Heart right ventricle (tissue), 16 donors: ENCODE results near the gene LMX1B. TPM values are rescaled to one million over a fixed set of nuclear protein-coding genes. Genes with fewer than 3 reads are reported as not detected.
A peak's percentile ranks its signal among the peaks of the same experiment; 100 is the strongest.

Source experiments
- ATAC-seq, 8 donors: fragments of 200-7000 bp; cut with Tn5 transposase; one replicate each; pipeline ENCODE4 v1.9.1; 2020; ENCODE audit warnings: mild to moderate bottlenecking in 8 of 8, moderate library complexity in 8 of 8, moderate number of reproducible peaks in 1 of 8
- DNase-seq, 2 donors: peaks; one replicate each; pipeline ENCODE4 v3.0.0-alpha.2; 2020
- H3K27ac ChIP-seq, 10 donors: fragments of 200-600 bp; sonication (generic) in 2 of 10; one replicate each; pipeline versions ENCODE4 v1.5.0 to v1.8.0; 2020 to 2022; ENCODE audit warnings: mild to moderate bottlenecking in 3 of 10
- H3K27me3 ChIP-seq, 7 donors: fragments of 200-600 bp; one replicate each; pipeline ENCODE4 v1.8.0; 2021 to 2022; ENCODE audit warnings: mild to moderate bottlenecking in 2 of 7
- H3K36me3 ChIP-seq, 9 donors: fragments of 200-600 bp; sonication (generic) in 1 of 9; one replicate each; pipeline versions ENCODE4 v1.5.0 to v1.8.0; 2020 to 2022; ENCODE audit warnings: mild to moderate bottlenecking in 2 of 9
- H3K4me1 ChIP-seq, 9 donors: fragments of 200-600 bp; sonication (generic) in 1 of 9; one replicate each; pipeline versions ENCODE4 v1.5.0 to v1.8.0; 2020 to 2022; ENCODE audit warnings: mild to moderate bottlenecking in 4 of 9
- H3K4me3 ChIP-seq, 10 donors: fragments of 200-600 bp; sonication (generic) in 2 of 10; one replicate each; pipeline versions ENCODE4 v1.5.0 to v1.8.0; 2020 to 2022; ENCODE audit warnings: mild to moderate bottlenecking in 7 of 10, moderate library complexity in 2 of 10
- H3K9me3 ChIP-seq, 11 donors: fragments of 200-600 bp in 10 of 11; sonication (generic) in 2 of 11; one replicate each; pipeline versions ENCODE4 v1.5.0 to v1.8.0; 2013 to 2022; ENCODE audit warnings: mild to moderate bottlenecking in 2 of 11, control low read depth in 1 of 11, moderate library complexity in 1 of 11
- WGBS, 2 donors: extraction: QIAGEN DNeasy Blood & Tissue Kit; methylation state at CpG; one replicate each; pipeline ENCODE4 v1.1.7; 2013; ENCODE audit warnings: inconsistent platforms in 1 of 2; 5-methylcytosine and 5-hydroxymethylcytosine counted together
- intact Hi-C, 10 donors: fragments of 100-400 bp; cut with DNase I; formaldehyde crosslinking; loops; one replicate each; pipeline versions ENCODE4 v1.11.1 to v1.14.2; 2022
- polyA plus RNA-seq, 2 donors: library from polyadenylated mRNA; stranded (reverse); fragments of 200-250 nt; gene quantifications; one replicate each; pipeline ENCODE4 v1.2.3, GENCODE V29; 2013
- total RNA-seq, 10 donors: library from RNA; stranded (reverse); fragmentation: NEBNext Ultra II Directional in 3 of 10; extraction: Animal tissue kit (Norgen Biotek cat#: 25700) in 3 of 10; gene quantifications; one replicate each; pipeline versions ENCODE4 v1.2.1 to v1.2.4, GENCODE V29; 2021 to 2023
- TF ChIP-seq, protein P1 (sequence below), 9 donors: fragments of 200-600 bp; sonication (generic) in 2 of 9; IDR thresholded peaks; one replicate each; pipeline versions ENCODE4 v1.5.0 to v1.8.0; 2021 to 2022; ENCODE audit warnings: antibody characterized with exemption in 9 of 9, mild to moderate bottlenecking in 5 of 9, moderate library complexity in 1 of 9
- donor health status: Arrhythmogenic right ventricular cardiomyopathy.
- donor health status: ischemic (EF 13 %, LVEDD 7.1; RV severe dilation, severe dysfunction).
- donor health status: healthy with polysubstance abuse.
- donor health status: DM: no; HTN: yes; CAD: no.
- donor health status: DM: no; HTN: no; CAD: no.
- donor health status: ischemic (EF 25% LVEDD 6.9; RV normal size, moderate dysfunction).
- donor health status: ischemic (EF 25% LVEDD 5.7; RV mildly dilated, moderate dysfunction).
- donor health status: healthy.
- donor health status: DM: yes; HTN: yes; CAD: no.
- donor health status: Ischemic cardiomyopathy.
- donor health status: ischemic (EF 35%, LVEDD 5.7; RV mildly dilated, moderate dysfunction).
- donor health status: nonischemic (EF 11% LVEDD 7.7; RV severe dilation, severe dysfunction).
- donor health status: DM: yes; HTN: yes; CAD: no.
- donor health status: PGD.
- donor health status: ischemic (EF 29% LVEDD 5.4; RV normal size, mild dysfunction).
- donor health status: nonischemic (EF 23%, LVEDD 6.1; RV moderate dilation, normal function).

The LMX1B gene
- total and polyA plus RNA-seq, 12 donors: 0.25 to 0.97 (median 0.37) TPM

- H3K4me1 ChIP-seq: peaks cover 0 to 12% (median 5%) of the 10 kb centered on the region in 9 donors
- WGBS, 2 donors: 37% methylated on average over 24 of the region's 24 CpGs
- no peaks in the 10 kb centered on the region for H3K36me3 ChIP-seq
- TF ChIP-seq, protein P1, sequence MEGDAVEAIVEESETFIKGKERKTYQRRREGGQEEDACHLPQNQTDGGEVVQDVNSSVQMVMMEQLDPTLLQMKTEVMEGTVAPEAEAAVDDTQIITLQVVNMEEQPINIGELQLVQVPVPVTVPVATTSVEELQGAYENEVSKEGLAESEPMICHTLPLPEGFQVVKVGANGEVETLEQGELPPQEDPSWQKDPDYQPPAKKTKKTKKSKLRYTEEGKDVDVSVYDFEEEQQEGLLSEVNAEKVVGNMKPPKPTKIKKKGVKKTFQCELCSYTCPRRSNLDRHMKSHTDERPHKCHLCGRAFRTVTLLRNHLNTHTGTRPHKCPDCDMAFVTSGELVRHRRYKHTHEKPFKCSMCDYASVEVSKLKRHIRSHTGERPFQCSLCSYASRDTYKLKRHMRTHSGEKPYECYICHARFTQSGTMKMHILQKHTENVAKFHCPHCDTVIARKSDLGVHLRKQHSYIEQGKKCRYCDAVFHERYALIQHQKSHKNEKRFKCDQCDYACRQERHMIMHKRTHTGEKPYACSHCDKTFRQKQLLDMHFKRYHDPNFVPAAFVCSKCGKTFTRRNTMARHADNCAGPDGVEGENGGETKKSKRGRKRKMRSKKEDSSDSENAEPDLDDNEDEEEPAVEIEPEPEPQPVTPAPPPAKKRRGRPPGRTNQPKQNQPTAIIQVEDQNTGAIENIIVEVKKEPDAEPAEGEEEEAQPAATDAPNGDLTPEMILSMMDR (IDR thresholded peaks at IDR 0.05): no peak
- H3K9me3 ChIP-seq: no peaks in the 10 kb centered on the region
- ATAC-seq (no peak), DNase-seq (no peak)
- H3K27ac ChIP-seq: no peak overlapping the region
- intact Hi-C loops: loop anchor here in 2 of 10 donors (5.0 to 10.0 kb wide), 2 partner anchors 70 to 167 kb away; partner anchors contain the start of gene LMX1B (in 1 of the 2)
- peak overlapping the region in 1 of 10 donors; percentile 27 for H3K4me3 ChIP-seq
- peaks cover 0 to 98% (median 85%) of the 10 kb centered on the region in 7 donors for H3K27me3 ChIP-seq
Measured at GRCh38 chr9:126682113-126682810, 68.5 kb downstream of the LMX1B start.

- no peaks in the 10 kb centered on the region for H3K9me3 ChIP-seq
- peak in 1 of 2 donors; percentile 25 for DNase-seq
- H3K4me3 ChIP-seq: peak overlapping the region in 4 of 10 donors; percentile 3 to 28 (median 21)
- WGBS, 2 donors: 2 to 4% methylated on average over 46 to 69 of the region's 69 CpGs
- intact Hi-C loops: loop anchor here in 2 of 10 donors (5.0 to 10.0 kb wide), 2 partner anchors 71 to 168 kb away; partner anchors contain the start of gene LMX1B (in 1 of the 2)
- peak in 6 of 8 donors; percentile 43 to 71 (median 48) for ATAC-seq
- H3K27ac ChIP-seq: no peak overlapping the region
- no peaks in the 10 kb centered on the region for H3K36me3 ChIP-seq
- peaks cover 0 to 12% (median 5%) of the 10 kb centered on the region in 9 donors for H3K4me1 ChIP-seq
- H3K27me3 ChIP-seq: peaks cover 0 to 98% (median 85%) of the 10 kb centered on the region in 7 donors
- TF ChIP-seq, protein P1 (IDR thresholded peaks at IDR 0.05): no peak
Measured at GRCh38 chr9:126682928-126683697, 69.4 kb downstream of the LMX1B start.

DNA sequence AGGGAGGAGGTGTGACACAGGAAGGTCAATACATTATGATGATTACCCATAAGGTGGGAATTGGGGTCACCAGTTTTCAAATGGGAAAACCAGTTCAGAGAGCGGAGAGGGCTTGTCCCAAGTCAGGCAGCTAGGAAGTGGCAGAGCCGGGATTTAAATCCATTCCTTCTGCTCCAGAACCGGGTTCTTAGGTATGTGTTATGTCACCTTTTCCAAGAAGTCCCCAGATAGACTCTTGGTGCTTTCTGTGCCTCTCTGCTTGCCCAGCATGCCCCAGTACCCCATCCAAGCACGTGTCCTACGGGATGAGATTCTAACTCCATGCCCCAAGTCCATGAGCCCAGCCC, 69.9 kb downstream of the LMX1B start:
- ATAC-seq: no peak
- Histone ChIP-seq H3K27ac (no peak overlapping the region), H3K9me3 (no peaks in the 10 kb centered on the region), H3K4me3 (no peak overlapping the region), H3K36me3 (no peaks in the 10 kb centered on the region), H3K27me3 (peaks cover 0 to 98% (median 87%) of the 10 kb centered on the region in 7 donors), H3K4me1 (peaks cover 0 to 12% (median 5%) of the 10 kb centered on the region in 9 donors)
- TF ChIP-seq, protein P1 (IDR thresholded peaks at IDR 0.05): no peak
- 58 to 62% methylated on average over 5 of the region's 5 CpGs for WGBS, 2 donors
- intact Hi-C loops: loop anchor here in 2 of 10 donors (5.0 to 10.0 kb wide), 2 partner anchors 71 to 169 kb away; partner anchors contain the start of gene LMX1B (in 1 of the 2)
- no peak for DNase-seq

- Histone ChIP-seq H3K9me3 (no peaks in the 10 kb centered on the region), H3K27ac (no peak overlapping the region), H3K4me1 (peaks cover 0 to 12% (median 5%) of the 10 kb centered on the region in 9 donors), H3K27me3 (peaks cover 0 to 98% (median 91%) of the 10 kb centered on the region in 7 donors), H3K4me3 (no peak overlapping the region), H3K36me3 (no peaks in the 10 kb centered on the region)
- intact Hi-C loops: loop anchor here in 2 of 10 donors (5.0 to 10.0 kb wide), 2 partner anchors 72 to 170 kb away; partner anchors contain the start of gene LMX1B (in 1 of the 2)
- TF ChIP-seq, protein P1 (IDR thresholded peaks at IDR 0.05): no peak
- no peak for DNase-seq
- 66 to 74% methylated on average over 3 of the region's 3 CpGs for WGBS, 2 donors
- ATAC-seq: no peak
Measured at GRCh38 chr9:126684345-126684744, 70.6 kb downstream of the LMX1B start.
